GM21447 (cell line): ENCODE data around the gene LELP1.
"Not testable (repeated sequence)": the region's sequence is repeated elsewhere in the genome, so short reads cannot be mapped to it uniquely, and the experiment has no call there.

Experiments
- ATAC-seq: cut with Tn5 transposase; IDR thresholded peaks from one replicate; pipeline ENCODE4 v1.9.1; 2021; ENCODE audit not compliant: unreplicated experiment

The LELP1 gene

DNA sequence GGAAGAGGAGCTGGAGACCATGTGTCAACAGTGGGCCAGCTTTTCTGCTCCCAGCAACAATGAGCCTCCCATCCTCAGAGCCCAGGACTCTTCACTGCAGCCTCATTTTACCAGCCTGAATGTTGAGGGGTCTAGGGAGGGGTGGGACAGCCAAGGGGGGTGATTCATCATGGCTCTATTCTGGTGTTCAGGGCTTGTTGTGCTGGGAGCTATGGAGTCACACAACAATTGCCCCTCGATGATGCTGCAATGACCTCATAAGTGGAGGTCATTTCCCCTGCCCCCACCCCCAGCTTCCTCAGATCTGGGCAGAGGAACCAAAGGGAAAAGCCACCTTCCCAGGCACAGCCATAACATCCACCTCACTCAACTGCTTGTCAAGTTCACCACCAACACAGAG, at the start of gene LELP1:
Gene LELP1, plus strand, starts transcription at position 301 of the 400 bp plus-strand sequence. CDS start 1,278 bp downstream, outside the sequence.
- ATAC-seq = no peak

DNA sequence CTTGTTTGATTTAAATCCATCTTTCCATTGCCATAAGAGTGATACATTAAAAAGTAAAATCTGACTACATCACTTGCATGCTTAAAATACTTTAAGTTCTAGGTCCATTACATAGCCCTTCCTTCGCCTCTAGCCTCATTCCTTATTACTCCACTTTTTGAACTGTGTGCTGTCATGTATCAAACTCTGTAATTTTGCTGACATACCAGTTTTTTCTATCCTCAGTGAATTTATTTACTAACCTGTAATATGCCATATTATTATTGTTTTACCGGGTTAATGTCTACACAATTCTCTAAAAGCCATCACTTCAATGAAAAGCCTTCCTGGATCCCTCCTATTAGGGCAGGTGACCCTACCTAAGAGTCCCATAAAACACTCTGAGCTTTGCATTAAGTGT, 47.7 kb upstream of the LELP1 start:
- no peak for ATAC-seq

DNA sequence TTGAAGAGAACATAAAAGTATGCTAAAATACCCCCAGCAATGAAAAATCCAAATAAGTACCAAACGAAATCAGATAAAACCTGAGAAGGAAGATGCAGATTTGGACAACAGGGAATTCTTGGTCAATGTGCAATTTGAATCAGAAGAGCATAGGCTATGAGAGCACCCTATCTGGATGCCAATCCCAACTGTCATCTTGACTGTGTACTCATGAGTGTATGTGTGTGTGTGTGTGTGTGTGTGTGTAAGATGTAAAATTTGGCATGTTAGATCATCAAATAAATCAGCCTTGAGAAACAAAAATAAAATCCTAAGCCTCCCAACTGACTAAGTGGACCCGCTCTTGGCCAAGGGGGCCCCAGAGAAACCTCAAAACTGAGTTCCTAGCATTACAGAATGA, 34.5 kb upstream of the LELP1 start:
- ATAC-seq = no peak

DNA sequence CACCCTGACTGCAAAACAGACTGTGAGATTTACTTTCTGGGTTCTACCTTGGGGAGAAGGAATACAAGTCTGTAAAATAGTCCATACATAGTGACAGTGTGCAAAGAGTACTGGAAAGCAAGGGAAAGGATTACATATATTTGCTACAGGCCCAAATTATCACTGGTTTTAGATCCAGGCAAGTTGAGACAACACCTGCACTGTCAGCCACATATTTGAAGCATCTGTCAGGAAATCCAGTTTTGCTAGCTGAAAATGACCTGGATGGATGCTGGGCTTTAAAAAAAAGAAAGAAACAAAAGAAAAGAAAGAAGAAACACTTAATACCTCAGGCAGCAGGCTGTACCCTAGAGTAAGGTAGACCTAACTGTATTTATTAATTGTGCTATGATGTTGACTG, 28.6 kb upstream of the LELP1 start:
- no peak for ATAC-seq

DNA sequence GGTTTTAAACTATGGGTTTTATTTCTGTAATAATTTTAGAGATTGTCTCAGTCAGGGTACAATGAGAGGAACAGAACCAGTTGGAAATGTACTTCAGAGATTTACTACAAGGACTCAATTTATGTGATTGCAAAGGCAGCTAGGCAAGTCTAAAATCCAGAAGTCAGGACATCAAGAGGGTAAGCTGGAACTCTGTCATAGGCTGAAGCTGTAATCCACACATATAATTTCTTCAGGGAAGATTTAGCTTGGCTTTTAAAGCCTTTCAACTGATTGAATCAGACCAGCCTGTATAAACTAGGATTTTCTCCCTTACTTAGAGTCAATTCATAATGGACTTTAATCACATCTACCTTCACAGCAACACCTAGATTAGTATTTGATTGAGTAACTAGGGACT, 24.3 kb upstream of the LELP1 start:
- ATAC-seq = no peak

DNA sequence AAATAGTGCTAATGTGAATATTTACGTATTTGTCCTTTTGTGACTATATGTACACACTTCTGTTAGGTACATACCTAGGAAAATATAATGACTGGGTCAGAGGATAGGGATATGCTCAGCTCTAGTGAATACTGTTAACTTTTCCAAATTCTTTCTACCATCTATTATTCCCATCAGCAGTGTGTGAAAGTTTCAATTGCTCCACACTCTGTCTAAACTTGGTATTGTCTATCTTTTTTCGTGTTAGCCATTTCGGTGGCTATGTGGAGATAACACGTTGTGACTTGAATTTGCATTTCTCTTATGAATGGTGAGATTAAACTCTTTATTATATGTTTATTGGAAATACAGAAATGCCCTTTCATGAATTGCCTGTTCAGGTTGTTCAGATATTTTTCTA, 22.7 kb upstream of the LELP1 start:
- ATAC-seq = no peak

DNA sequence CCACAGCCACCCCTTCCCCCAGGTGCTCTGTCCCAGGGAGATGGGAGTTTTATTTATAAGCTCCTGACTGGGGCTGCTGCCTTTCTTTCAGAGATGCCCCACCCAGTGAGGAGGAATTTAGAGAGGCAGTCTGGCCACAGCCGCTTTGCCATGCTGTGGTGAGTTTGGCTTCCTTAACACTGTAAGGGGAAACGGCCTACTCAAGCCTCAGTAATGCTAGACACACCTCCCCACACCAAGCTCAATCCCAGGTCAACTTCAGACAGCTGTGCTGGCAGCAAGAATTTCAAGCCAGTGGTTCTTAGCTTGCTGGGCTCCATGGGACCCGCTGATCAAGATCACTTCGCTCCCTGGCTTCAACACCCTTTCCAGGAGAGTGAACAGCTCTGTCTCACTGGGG, 14.9 kb upstream of the LELP1 start:
- ATAC-seq = not testable (repeated sequence)

DNA sequence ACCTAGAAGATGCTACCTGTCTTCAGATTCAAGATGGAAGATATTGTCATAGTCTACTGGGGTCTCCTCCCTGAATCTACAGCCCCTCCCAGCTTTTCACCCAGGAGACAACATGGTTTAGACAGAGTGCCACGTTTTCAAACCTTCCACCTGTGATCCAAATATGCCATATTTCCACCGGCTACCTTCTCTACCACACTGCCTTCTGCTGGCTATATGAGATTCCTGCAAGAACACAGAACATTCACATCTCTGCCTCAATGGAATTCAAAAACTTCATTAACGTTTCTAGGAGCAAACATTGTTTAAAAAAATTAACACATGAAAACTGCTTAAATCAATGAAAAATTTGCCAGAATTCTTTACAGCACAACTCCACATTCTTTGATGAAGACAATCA, 12.9 kb upstream of the LELP1 start:
- ATAC-seq = no peak

DNA sequence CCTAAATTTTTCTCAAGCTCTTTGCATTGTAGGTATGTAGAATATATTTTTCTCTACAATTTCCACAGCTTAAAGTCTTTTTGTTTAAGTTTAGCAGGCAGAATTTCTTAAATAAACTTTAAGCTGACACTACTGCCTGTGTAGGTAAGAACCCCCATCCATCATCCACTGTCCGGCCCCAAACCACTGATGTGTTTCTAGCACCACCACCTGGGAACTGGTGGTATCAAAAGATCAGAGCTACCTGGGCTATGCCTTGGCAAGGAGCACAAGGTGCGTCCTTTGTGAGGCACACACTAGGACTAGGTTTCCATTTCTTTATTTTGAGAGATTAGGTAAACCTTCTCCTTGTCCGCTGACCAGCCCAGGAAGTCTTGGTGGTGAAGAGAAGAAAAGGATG, 10.5 kb upstream of the LELP1 start:
- no peak for ATAC-seq

DNA sequence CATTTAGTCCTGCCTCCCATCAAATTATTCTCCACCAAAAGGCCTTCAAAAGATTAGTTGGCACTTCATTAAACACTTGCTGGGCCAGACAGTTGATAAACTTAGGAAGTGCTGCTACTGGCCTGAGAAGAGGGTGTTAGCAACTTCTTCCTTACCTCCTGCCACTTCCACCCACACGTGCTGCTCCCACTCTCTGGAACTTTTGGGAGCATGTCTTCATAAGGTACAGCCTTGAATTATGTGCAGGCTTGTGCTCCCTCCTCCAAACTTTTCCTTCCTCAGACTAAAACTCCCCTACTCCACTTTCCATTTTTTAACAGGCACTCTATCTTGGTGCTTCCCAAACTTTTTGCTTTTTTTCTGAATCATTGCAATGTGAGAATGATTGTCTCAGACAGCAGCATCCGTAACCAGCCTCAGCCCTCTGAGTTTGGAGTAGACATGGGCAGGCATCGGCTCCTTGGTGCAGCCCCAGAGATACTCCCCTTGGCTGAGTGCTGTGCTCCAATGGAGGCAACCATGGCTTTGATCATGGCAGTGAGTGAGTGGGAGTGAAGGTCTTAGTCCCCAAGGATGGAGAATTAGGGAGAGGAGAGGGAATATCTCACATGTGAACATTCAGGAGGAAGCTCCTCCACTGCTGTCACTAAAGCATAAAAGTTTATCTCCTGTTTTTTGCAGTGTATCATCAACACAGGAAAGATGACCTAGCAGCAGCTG, 8.7 kb upstream of the LELP1 start:
- no peak for ATAC-seq

DNA sequence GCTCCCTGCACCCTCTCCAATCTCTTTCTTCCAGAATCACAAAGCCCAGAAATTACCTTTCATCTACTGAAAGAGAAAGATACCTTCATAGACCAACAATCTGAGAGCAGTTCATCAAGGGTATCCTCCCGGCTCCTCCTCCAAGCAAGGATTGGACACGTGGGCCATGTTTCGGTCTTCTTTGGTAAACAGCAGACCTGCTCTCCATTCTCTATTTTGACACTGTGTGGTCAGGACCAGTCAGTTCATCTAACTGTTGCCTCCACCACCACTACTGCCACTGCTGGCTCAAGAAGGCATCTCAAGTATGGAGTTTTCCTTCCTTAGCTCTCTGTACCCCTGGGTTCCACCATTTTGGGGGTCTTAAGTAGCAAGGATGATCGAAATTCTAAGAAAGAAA, 8.0 kb upstream of the LELP1 start:
- ATAC-seq = no peak

DNA sequence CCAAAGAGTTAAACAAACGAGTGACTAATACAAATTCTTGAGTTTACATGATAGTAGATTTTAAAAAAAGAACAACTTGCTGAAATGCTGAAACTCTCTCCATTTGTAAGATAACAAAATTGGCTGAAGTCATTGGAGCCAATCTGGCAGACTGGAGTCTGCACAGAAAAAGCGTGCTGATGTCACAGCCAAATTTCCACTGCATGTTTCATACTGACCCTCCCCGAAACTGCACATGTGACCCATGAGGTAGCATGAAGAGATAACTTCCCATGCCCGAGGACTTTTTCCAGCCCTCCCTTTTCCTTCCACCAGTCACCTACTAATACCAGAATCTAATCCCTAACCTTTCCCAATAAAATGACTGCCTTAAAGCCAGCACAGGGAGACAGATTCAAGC, 1.2 kb upstream of the LELP1 start:
- no peak for ATAC-seq

DNA sequence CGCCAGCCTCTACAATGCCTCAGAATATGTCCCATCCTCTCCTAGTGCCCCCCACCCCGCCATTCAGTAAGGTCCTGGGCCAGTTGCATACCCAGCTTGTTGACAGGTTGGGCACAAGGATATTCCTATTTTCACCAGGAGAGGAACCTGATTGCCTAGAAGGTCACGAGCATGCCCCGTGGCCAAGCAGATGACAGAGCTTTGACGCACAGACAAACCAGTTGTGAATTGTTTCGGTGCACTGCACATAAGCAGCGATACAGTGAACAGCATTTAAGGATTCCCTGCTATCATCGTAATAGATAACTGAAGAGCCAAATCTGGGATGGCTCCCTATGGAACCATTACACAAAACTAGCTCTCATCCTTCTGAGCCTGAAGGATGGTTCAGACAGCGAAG, 3.4 kb downstream of the LELP1 start:
- ATAC-seq = no peak

DNA sequence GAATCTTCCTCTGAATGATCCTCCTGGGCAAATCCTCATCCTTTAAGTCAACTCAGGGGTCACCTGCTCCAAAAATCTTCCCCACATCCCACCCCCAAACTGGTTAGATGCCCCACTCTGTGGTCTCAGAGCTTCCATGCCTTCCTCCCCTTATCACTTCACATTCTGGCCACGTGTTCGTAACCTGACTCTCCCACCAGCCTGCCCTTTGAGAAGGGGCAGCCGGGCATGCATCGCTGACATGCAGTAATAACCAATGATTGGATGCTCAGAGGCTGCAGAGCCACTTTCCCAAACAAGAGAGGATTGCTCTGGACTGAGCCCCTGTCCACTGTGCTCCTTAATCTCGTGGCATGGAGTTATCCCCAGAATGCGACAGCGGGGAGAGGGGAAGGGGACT, 7.0 kb downstream of the LELP1 start:
- ATAC-seq = no peak

DNA sequence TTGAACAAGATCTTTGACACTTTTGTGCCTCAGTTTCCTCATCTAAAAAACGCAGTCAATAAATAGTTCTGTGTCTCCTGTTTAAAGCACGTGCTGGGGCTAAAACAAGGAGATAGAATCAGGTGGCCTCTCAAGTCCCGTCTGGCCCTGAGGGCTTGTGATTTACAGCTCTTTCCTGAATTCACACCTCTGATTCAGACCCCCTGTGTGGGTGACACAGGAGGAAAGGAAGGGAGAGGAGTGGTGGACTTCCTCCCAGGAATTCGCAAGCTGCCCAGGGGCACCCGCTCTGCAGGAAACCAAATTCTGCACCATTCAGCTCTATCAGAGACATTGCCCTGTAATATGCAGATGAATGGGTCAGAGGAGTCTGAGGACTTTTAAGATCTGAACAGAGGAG, 9.0 kb downstream of the LELP1 start:
- no peak for ATAC-seq

DNA sequence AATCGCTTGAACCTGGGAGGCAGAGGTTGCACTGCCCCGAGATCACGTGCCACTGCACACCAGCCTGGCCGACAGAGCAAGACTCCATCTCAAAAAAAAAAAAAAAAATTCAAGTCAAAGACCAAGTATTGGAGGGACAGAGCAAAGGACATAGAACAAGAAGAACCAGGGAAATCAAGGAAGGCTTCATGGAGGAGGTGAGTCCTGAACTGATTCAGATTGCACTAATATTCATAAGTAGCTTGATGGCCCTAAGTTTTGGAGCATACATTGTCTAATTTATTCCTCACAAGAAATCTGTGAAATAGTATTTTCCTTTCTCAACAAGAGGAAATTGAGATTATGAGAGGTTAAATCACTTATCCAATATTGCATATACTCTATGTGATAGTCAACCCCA, 10.3 kb downstream of the LELP1 start:
- no peak for ATAC-seq

DNA sequence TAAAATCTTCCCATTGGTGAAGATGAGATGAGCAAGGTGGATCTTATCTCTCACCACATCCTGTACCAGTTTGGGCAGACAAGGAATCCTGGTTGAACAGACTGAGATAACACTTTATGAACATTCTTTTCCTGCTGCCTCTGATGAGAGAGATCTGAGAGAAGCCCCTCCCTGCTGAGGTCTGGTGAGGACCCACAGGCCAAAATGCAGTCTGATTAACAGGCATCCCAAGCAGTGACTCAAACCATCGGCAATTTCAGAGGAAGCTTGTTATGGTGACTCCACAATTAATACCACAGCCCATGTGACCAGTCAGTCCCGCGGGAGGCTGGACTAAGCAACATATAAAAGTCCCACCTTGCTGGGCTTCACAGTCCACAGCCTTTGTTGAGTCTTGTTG, 14.0 kb downstream of the LELP1 start, which contains the start of gene PRR9:
Gene PRR9, plus strand, starts transcription at position 373 of the 400 bp plus-strand sequence. CDS start 561 bp downstream, outside the sequence.
- no peak for ATAC-seq

DNA sequence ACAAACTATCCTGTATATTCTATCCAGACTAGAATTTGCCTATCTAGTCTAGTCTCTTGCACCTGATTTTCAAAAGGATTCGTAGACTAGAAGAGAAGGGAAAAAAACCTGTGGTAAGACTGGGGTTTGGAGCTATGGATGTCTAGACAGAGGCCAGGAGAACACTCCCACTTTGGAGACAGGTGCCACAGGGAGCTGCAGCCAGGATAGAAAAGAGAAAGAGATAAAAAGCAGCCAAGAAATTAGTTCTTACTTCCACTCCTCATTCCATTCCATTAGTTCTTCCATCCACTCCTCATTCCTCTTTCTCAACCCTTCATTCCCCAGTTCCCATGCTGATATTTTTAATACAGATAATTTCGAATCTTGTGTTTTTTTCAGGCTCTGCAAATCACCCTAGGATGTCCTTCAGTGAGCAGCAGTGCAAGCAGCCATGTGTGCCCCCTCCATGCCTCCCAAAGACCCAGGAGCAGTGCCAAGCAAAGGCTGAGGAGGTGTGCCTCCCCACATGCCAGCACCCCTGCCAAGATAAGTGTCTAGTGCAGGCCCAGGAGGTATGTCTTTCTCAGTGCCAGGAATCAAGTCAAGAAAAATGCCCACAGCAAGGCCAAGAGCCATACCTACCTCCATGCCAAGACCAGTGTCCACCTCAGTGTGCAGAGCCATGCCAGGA, 14.7 kb downstream of the LELP1 start:
- no peak for ATAC-seq

DNA sequence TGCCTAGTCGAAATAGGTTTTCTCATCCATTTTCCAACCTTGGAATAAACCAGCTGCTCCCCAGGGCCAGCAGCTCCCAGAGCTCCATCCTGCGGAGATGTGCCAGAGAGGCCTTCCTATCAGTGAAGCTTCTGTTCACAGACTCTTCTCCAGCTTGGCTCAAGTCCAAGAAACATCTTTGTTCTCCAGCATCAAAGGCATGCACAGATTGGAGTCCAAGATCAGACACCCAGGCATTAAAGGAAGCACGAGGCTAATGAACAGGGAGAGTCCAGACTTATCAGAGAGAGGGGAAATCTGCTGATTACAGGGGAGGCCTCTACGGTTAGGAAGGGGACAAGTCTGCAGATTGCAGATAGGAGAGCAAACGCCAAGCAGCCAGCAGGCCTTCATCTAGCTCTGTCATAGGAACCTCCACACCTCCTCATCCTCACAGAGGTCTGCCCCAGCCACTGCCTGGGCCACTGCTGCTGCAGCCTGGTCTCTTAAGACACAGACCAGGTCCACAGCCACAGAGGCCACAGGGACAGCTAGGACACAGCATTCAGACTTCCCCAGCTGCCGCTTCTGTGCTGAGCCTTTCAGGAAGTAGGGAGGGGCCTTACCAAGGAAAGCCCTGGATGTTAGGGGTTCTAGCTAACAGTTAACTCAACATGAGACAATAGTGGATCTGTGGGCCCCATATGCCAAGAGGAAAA, 17.5 kb downstream of the LELP1 start:
- ATAC-seq = no peak

DNA sequence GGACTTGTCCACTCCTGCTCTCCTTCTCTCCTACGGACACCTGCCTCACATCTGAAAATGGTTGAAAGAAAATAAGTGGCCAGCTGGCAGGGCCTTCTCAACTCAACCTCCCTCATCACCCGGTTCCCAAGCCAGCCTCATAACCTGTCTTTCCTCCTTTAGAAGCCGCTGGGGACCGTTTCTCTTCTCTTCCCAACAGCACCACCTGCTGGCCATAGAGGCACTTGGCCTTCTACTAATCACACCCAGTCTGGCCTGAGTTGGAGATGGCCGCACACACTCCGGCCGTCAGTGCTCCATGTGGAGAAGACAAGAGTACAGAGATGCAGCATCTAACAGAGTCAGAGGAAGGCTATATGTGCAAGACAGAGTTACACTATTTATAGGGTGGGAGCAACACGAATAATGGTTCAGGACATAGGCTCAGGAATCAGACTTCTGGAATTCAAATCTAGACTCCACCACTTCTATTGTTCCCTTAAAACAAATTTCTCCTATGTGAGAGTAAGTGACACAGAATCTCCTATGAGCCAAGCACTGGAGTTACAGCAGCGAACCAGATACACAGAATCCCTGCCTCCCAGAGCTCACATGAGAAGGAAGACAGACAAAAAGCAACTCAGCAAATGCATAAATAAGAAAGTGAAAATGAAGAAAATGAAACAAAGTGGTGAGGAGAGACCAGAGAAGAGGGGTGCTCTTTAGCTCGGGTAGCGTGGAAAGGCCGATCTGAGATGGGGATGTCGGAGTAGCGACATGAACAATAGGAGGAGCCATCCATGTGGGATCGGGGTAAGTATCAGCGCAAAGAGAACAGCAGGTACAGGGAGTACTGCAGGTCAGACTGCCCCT, 20.0 kb downstream of the LELP1 start:
- not testable (repeated sequence) for ATAC-seq

DNA sequence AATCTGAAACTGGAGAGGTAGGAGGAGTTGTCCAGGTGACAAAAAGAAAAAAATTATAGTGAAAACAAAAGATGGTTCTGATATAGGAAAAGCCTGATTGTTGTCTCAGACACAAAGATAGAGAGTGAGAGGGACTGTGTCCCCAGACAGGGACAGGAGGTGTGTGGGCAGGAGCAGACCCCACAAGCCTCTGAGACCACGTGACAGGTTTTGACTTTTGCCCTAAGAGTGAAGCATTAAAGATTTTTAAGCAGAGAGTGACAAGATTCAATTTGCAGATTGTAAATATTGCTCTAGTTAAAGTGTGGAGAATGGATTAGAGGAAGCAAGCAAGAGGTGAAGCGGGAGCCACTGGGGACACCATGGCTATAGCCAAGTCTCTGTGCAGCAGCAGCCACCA, 24.6 kb downstream of the LELP1 start:
- ATAC-seq = no peak
